GM13977 (cell line): ENCODE measurements around the gene WDR87.

Experiments
- DNase-seq: peaks from one replicate; pipeline ENCODE4 v3.0.0; 2012; ENCODE audit warnings: low spot score
- CTCF ChIP-seq: IDR thresholded peaks from 2 replicates; pipeline ENCODE4 v1.5.1; 2012; ENCODE audit warnings: mild to moderate bottlenecking, control low read depth; ENCODE audit not compliant: insufficient read depth; ENCODE audit errors: extremely low read depth, missing control alignments
- in situ Hi-C: fragments of 300-500 bp; cut with MboI; formaldehyde crosslinking; loops from one replicate; pipeline ENCODE4 v1.12.0; 2022; ENCODE audit warnings: low sequenced_read_pairs, low pct_unique_long_range_greater_than_20kb, mixed read lengths, inconsistent platforms; ENCODE audit not compliant: unreplicated experiment

WDR87 gene

GRCh38 chr19:37896180-37896579 is 10.2 kb downstream of the WDR87 start:
- in situ Hi-C loops: no loop called here
- DNase-seq: no peak
- no peak for TF ChIP-seq CTCF

DNA sequence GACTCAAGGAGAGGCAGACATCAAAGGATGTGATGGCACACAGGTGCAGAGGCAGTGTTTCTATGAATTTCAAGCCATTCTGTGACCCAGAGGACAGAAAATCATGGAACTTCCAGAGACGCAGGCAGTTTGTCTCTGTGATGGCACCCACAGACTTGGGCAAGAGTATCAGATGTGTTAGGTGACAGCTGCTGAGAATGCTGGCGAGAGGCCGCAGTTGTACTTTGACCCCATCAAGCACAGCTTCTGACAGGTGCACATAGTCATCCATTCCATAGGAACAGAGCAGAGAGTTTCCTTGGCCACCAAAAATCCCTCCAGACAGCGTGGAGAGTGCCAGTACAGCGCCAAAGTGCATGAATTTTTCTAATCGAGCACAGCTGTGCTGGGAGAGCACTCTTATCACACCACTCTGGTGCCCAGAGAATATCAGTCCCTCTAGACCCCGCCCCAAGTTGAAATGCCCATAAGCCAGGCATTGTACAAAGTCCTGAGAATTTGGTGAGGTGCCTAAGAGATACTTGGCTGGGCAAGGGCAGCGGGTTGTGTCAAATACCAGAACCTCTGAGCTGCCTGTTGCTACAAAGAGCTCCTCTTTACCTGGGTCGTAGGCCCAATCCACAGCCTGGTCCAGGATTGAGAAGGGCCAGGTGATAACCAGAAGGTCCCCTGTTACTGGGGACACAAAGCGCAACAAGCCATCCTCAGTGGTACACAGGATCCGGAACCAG is 12.4 kb downstream of the WDR87 start:
- no peak for TF ChIP-seq CTCF
- no peak for DNase-seq
- in situ Hi-C loops: no loop called here

DNA sequence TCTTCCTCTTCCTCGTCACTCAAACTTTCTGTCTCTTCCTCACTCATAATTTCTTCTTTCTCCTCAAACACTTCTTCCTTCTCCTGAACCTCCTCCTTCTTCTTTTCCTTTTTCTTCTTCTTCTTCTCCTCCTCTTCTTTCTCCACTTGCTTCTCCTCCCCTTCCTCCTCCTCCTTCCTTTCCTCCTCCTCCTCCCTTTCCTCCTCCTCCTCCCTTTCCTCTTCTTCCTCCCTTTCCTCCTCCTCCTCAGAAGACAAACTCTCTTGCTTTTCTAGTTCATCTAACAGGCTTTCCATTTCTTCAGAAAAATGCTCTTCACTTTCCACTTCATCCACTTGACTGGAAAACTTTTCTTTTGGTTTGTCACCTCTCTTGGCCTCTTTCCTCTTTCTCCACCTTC is 19.8 kb downstream of the WDR87 start:
- no peak for DNase-seq
- no peak for TF ChIP-seq CTCF
- in situ Hi-C loops: no loop called here

DNA sequence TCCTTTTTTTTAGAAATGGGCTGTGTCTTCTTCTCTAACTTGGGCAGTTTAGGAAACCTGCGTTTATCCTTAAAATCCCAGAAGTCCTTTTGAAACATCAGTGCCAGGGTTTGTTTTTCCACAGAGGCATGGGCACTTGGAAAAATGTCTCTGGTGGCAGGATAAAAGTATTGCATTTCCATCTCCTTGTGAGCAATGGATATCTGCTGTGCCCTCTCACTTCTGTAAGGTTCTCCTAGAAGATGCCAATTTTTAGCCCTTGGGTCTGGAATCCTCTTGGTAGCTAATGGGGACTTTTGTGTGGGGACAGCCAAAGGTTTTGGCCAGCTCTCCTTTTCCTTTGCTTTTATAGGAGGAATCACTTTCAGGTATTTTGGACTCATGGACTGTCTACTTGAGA is 21.0 kb downstream of the WDR87 start:
- DNase-seq: no peak
- in situ Hi-C loops: no loop called here
- no peak for TF ChIP-seq CTCF

- no peak for DNase-seq
- in situ Hi-C loops: no loop called here
Measured at GRCh38 chr19:37877147-37877546, 29.2 kb downstream of the WDR87 start.

GRCh38 chr19:37876032-37876431 is 30.4 kb downstream of the WDR87 start:
- in situ Hi-C loops: no loop called here
- DNase-seq: no peak

More at GRCh38 chr19:37877147-37877546, 29.2 kb downstream of the WDR87 start:
- no peak for TF ChIP-seq CTCF

More at GRCh38 chr19:37876032-37876431, 30.4 kb downstream of the WDR87 start:
- TF ChIP-seq CTCF: no peak
